ENCODE data around the gene ST8SIA1.

Gene ST8SIA1

GRCh38 chr12:22313963-22314330, 20.6 kb downstream of the ST8SIA1 start:
- DNase-seq (ENCODE audit: low read depth): no peak
- no peak overlapping the region for H3K4me3 ChIP-seq (ENCODE audit: low read depth, low read length)
- no peak for TF ChIP-seq CTCF (IDR thresholded peaks at IDR 0.05; ENCODE audit: control insufficient read depth, extremely low read depth, insufficient read depth)

- H3K4me3 ChIP-seq (ENCODE audit: low read depth, low read length): no peak overlapping the region
- DNase-seq (ENCODE audit: low read depth): no peak
Observed at GRCh38 chr12:22313286-22313962, 21.1 kb downstream of the ST8SIA1 start.

GRCh38 chr12:22312336-22312735, 22.2 kb downstream of the ST8SIA1 start:
- TF ChIP-seq CTCF (IDR thresholded peaks at IDR 0.05; ENCODE audit: control insufficient read depth, extremely low read depth, insufficient read depth): no peak
- H3K4me3 ChIP-seq (ENCODE audit: low read depth, low read length): no peak overlapping the region
- no peak for DNase-seq (ENCODE audit: low read depth)

More at GRCh38 chr12:22313286-22313962, 21.1 kb downstream of the ST8SIA1 start:
- no peak for TF ChIP-seq CTCF (IDR thresholded peaks at IDR 0.05; ENCODE audit: control insufficient read depth, extremely low read depth, insufficient read depth)

- no peak for TF ChIP-seq CTCF (IDR thresholded peaks at IDR 0.05; ENCODE audit: control insufficient read depth, extremely low read depth, insufficient read depth)
Observed at GRCh38 chr12:22310709-22311108, 23.8 kb downstream of the ST8SIA1 start.

GRCh38 chr12:22310275-22310674, 24.2 kb downstream of the ST8SIA1 start:
- no peak for TF ChIP-seq CTCF (IDR thresholded peaks at IDR 0.05; ENCODE audit: control insufficient read depth, extremely low read depth, insufficient read depth)
- DNase-seq (ENCODE audit: low read depth): no peak
- H3K4me3 ChIP-seq (ENCODE audit: low read depth, low read length): no peak overlapping the region

More at GRCh38 chr12:22310709-22311108, 23.8 kb downstream of the ST8SIA1 start:
- DNase-seq (ENCODE audit: low read depth): no peak
- no peak overlapping the region for H3K4me3 ChIP-seq (ENCODE audit: low read depth, low read length)

GRCh38 chr12:22307811-22308210, 26.7 kb downstream of the ST8SIA1 start:
- no peak for DNase-seq (ENCODE audit: low read depth)
- H3K4me3 ChIP-seq (ENCODE audit: low read depth, low read length): no peak overlapping the region
- TF ChIP-seq CTCF (IDR thresholded peaks at IDR 0.05; ENCODE audit: control insufficient read depth, extremely low read depth, insufficient read depth): no peak

GRCh38 chr12:22306311-22306710, 28.2 kb downstream of the ST8SIA1 start:
- TF ChIP-seq CTCF (IDR thresholded peaks at IDR 0.05; ENCODE audit: control insufficient read depth, extremely low read depth, insufficient read depth): no peak

More at GRCh38 chr12:22306311-22306710, 28.2 kb downstream of the ST8SIA1 start:
- no peak overlapping the region for H3K4me3 ChIP-seq (ENCODE audit: low read depth, low read length)
- DNase-seq (ENCODE audit: low read depth): no peak

All from LNCaP clone FGC (cell line).